Fibroblast of skin of left quadriceps (primary cell): ENCODE results near the gene ELL2.
A peak's percentile ranks its signal among the peaks of the same experiment; 100 is the strongest.

Source experiments
- DNase-seq, 2 experiments: peaks; one replicate each; pipeline ENCODE4 v3.0.0-alpha.2; 2013; ENCODE audit warnings: low read depth in 2 of 2

ELL2 gene

GRCh38 chr5:95956021-95956899 is 5.4 kb downstream of the ELL2 start:
- DNase-seq = peak; percentile 50 to 59

DNA sequence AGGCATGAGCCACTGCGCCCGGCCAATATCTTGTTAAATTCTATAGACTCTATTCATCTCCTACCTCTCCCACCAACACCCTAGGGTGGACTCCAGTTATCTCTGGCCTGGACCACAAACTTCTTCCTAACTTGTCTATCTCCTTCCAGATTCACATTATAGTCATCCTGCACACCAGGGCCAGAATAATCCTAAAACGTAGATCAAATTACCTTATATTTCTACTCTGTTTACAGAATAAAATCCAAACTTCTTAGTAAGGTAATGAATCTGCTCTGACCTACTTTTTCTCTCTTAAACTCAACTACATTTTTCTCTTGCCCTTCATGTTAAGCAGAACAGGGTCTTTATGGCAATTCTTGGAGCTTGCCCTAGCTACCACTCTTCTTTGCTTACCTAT is 6.9 kb downstream of the ELL2 start:
- no peak for DNase-seq

GRCh38 chr5:95953021-95953702 is 8.5 kb downstream of the ELL2 start:
- no peak for DNase-seq

GRCh38 chr5:95951916-95952315 is 9.7 kb downstream of the ELL2 start:
- no peak for DNase-seq

DNA sequence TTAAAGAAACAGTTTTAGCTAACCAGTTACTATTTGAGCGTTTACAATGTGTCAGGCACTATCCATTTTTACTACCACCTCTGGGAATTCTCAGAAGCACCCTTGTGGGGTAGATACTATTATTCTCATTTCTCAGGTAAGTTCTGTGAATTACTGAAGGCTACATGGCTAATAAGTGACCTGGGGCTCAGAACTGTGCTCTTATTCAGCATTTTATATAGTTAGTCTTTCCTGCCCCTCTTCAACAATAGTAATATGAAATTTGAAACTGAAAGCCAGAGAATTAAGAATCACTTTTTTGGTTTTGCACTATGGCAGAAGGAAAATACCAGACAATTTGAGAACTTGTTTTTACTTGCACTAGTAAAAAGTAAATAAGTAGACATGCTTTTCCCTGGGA is 11.8 kb downstream of the ELL2 start:
- DNase-seq = no peak

DNA sequence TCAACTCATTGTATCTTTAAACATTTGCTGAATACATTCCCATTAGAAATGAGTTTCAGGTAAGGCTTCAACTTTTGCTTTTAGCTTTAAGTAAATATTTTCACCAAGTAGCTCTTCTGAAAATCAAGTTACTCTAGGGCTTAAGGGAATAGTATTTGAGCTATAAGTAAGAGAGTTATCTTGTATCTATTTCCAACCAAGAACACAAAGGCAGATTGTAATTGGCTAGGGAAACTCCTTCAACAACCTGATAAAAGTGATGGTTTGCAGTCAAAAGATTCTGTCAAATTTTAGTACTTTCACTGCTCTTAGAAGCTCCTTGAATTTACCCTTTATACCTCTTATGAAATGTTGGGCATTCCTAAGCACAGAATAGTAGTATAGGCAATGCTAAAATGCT is 13.0 kb downstream of the ELL2 start:
- no peak for DNase-seq

GRCh38 chr5:95946451-95946850 is 15.2 kb downstream of the ELL2 start:
- no peak for DNase-seq

- DNase-seq = no peak
These were observed 18.7 kb downstream of the ELL2 start for GRCh38 chr5:95942968-95943367.

GRCh38 chr5:95942414-95942813 is 19.2 kb downstream of the ELL2 start:
- no peak for DNase-seq

GRCh38 chr5:95941756-95942155 is 19.9 kb downstream of the ELL2 start:
- DNase-seq = no peak

GRCh38 chr5:95940758-95941682 is 20.6 kb downstream of the ELL2 start:
- DNase-seq = no peak

- DNase-seq = no peak
These were observed 22.2 kb downstream of the ELL2 start for GRCh38 chr5:95939465-95939864.

- no peak for DNase-seq
These were observed 22.9 kb downstream of the ELL2 start for GRCh38 chr5:95938766-95939165.

GRCh38 chr5:95938347-95938746 is 23.3 kb downstream of the ELL2 start:
- no peak for DNase-seq

DNA sequence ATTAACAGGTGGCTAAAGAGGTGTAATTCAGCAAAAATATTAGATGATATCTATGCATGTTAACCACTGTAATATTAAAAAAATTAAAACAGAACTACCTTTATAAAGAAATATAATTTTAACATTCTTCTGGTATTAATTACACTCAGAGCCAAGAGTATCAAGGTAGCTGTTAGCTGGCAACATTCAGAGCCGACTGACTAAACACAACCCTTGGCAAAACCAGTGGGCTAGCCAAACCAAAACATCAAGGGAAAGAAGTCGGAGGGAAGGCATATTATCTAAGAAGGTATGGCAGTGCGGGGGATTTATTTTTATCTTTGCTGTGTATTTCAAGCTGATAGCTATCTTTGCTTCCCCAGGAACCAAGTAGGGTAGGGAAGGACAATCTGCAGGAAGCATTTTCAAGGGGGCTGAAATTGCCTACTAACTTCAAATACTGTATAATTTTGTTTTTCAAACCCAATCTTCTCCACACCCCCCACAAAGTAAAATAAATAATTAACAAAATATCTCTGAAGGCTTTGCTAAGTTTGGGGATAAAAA is 24.0 kb downstream of the ELL2 start:
- no peak for DNase-seq

- DNase-seq = no peak
These were observed 24.7 kb downstream of the ELL2 start for GRCh38 chr5:95936812-95937397.

DNA sequence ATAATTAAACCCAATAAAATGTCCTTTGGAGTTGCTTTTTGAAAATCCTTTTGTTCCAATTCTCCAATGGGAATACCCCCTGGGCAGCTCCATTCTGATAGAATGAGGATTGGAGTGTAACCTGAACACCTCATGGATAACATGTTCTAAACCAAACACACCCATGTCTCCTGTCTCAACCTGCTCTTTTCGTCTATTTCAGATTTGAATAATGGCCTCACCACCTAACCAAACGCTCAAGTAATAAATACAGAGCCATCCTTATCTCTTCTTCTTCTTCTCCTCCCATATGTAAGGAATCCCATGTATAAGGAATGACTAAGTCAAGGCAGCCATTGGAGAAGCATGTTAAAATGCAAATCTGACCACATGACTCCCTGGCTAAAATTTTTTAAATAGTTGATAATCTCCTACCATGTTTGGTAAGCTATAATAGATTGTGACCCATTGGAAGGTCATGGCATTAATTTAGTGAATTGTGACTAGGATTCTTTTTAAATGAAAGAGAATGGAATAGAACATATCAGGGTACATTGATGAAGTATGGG is 26.0 kb downstream of the ELL2 start:
- DNase-seq = peak; percentile 42 to 47

DNA sequence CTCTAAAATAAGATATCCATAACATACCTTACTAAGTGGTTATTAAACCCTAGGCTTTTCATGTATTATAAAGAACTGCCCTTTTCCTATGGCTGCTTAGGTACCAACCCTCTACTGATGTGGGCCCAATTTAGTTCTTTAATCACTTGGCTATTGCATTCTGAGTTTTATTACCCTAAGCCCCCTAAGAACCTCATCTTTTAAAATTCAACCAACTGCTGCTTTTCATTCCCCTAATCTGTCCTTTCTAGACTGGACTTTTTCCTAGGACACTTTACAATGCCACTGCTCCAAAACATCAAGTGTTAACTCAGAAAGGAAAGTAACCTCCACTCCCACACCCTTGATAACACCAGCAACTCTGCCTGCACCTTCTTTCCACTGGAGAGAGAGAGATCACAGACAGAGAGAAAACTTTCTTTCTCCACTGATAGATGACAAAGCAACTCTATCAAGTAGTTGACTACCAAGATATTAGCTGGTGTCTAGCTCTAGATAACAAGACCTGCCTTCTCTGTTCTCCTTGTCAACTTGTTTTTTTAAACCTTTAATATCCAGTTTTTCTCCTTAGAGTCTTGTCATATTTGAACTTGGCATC is 27.3 kb downstream of the ELL2 start:
- no peak for DNase-seq

GRCh38 chr5:95932941-95933340 is 28.7 kb downstream of the ELL2 start:
- DNase-seq = no peak

DNA sequence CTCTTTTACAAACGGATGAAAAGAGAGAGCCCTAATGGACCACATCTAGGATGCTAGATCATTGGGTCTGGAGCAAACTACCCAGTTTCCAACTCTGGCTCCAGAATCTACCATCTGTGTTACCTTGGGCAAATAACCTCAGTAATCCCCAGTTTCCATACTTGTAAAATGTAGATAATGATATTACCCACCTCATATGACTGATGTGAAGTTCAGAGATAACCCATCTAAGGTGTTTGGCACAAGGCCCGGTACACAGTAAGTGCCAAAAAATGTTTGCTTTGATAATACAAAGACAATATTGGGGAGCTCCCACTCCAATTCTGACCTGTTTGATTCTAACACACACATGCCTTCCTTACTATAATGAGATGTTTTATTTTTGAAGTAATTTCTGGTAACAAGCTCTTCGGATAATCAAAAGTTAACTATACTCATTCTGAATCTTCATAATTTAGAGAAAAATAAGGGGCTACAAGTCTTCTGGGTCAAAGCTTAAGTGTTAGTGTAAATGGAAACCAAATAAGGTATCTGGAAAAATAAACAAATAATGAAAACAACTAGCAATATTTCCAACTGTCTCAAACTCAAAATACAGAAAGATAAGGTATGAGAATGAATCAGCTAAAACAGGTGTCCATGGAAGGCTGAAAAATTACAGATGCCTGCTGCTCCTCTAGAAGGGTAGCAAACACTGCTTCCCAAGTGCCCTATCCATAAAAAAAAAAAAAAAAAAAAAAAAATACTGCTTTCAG is 30.4 kb downstream of the ELL2 start:
- DNase-seq = no peak
